NCI-H2196 treated with DMSO at 0.1 percent for 48 hours (cell line): ENCODE data around the gene SYTL2.

Experiments used
- DNase-seq: peaks from one replicate; lab custom pipeline; 2025; ENCODE audit not compliant: unreplicated experiment; lab: John Stamatoyannopoulos, UW

SYTL2 gene

DNA sequence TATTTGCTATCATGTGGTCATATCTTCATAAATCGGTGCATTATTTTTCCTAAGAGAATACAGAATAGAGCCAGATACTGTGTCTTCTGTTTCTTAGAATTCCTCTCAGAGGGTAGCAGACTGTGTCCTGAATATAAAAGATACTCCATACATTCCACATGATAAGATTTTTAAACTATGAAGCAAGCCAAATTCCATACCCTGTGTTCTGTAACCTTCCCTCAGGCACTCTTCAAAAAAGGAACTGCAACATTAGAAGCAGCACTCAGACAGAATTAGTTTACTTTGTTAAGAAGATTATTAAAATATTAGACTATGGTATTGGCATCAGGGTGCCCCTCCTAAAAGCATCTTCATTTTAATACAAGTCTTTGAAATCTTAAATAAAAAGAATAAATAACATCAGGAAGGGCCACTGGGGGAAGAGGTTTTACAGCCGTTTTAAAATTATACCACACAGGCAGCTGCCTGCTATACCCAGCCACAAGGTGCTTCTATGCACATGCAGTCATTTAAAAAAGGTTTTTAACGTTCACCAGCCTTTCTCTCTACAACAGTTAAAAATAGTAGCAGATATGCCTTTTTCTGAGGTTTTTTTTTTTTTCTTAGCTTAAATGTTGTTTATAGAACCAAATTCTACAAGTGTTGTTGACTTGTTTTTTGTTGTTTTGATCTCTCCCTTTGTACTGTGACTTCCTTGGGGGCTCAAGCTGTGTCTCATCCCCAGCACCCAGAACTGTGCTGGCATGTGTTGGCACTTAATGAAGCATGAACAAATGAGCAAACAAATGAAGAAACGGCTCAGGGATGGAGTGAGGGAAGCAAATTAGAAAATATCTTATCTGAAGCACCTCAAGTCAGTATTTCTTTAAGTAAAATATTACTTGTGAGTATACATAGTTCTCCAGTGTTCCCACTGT is 70.2 kb downstream of the SYTL2 start:
- no peak for DNase-seq

DNA sequence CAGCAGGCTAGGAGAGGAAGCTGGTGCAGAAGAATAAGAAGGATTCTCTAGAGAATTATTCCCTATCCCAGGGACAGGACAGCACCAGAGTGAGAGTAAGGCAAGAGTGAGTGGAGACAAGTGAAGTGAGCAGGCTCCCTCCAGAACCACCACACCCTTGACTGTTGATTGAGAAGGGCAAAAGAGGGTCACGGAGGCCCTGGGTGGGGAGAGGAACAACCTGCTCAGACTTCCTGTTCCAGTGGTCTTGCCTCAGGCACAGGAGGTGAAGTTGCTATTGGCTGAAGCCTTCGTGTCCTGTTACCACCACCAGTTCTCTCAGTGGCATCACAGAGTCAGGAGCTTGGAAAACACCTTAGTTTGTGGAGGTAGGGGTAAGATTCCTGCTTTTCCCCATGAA is 73.2 kb downstream of the SYTL2 start:
- DNase-seq, result no peak

DNA sequence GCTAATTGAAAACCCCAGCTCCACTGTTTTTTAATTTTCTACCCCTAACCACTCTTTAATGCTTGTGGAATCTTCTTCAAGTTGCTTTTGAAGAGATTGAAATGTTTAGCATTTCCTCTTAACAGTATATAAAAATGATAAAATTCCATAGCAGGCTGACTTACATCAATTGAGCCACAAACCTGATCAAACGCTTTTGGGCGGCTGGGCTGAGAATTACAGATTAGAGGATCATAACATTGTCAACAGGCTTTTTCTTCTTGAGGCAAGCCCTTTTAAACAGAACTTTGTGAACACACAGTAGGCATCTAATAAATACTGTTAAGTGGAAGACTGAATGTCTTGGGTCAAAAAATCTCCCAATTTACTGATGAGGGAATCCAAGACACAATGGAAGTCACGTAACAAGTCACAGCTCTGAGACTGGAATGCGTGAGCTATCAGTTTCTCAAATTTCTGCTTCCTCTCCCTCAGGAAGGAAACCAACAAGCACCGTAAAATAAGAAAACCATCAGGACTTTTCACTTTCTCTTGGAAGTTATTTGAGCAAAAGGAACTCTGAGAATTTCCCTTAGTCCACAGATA is 75.0 kb downstream of the SYTL2 start:
- DNase-seq, result no peak

DNA sequence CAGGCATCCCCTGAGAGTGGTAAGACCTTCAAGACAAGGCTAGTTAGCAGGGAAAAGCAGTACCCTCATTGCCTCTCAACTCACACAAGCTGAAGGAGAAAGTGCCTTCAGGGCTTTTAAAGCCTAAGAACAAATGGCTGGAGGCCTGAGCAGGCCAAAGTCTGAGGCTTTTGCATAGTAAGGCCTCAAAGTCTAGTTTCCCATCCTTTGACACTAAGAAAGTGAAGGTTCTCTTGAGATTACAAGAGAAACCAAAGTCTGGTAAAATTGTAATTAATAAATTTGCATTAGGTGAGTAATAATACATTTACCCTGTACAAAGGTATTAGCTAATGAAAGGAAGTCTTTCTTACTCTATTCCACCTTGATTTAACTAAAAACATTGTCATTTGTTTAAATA is 78.0 kb downstream of the SYTL2 start:
- DNase-seq, result no peak

DNA sequence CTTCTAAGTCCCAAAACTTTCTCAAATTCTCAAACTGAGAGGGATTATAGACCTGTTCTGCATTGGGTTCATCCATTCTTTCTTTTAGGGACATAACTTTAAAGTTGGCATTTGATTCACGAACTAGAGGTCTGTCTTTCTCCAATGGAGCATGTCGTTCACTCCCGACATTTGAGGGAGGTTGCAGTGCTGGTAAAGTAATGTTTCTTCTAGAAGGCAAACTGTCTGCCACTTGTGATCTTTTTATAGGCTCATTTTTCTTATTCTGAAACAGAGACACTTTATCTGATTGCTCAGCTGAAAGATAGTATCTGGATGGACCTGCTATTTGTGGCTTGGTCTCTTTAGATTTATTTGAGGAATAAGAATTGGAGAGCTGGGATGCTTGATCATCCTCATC is 84.6 kb downstream of the SYTL2 start:
- DNase-seq, result no peak

DNA sequence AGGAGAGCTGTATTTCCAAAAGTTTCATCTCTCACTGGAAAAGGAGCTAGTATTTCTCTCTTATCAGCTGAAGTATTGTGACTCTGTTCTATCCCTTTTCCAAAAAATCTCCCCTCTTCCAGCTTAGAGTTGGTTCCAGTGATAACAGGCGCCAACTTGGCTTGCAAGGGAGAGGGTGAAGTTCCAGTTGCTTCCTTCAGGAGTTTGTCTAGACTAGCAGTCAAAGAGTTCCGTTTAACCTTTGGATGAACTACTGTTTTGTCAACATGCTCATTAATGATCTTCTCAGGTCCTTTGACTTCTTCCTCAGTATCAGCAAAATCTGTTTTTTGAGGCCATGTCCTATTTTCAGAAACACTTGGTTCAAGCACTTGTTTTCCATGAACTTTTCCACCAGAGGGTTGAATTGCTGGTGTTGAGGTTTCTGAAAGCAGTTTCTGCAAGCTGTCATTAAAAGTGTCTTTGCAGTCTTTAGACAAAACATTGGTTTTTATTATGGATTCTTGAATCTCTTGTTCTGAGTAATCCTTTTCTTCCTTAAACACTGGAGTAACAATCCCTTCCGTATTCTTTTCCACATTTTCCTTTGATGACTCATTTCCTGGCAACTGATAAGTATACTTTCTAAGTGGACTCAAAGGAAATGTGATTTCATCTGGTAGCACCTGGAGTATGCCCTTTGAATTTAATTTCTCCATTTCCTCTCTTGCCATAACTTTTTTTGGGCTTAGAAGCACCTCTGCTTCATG is 85.3 kb downstream of the SYTL2 start:
- no peak for DNase-seq

DNA sequence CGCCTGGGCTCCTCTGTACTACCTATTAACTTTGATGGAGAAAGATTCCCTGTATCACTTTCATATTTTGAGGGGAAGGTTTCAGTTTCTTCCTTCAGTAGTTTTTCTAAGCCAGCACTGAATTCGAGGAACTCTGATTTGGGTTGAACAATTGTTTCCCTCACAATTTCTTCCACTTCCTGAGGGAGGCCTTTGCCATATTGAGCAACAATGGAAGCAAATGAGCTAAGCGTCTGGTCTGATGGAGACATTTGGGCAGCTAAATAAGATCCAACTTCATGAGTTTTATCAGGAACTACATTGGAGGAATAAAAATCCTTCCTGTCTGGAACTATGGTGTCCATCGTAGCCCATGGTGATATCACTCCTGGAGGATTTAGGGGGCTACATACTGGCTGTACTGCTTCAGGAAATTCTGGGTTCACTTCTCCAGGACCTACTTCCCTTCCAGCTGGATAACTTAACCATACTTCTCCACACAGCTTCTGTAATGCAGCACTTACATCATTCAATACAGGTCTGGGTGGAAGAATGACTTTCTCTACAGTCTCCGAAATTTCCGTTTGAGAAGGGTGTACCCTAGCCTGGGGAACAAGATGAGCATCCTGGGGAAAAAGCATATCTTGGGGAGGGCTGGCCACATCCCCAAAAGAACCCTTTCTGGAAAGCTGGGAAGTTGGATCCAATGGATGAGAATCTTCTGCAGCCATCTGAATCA is 86.0 kb downstream of the SYTL2 start:
- no peak for DNase-seq

DNA sequence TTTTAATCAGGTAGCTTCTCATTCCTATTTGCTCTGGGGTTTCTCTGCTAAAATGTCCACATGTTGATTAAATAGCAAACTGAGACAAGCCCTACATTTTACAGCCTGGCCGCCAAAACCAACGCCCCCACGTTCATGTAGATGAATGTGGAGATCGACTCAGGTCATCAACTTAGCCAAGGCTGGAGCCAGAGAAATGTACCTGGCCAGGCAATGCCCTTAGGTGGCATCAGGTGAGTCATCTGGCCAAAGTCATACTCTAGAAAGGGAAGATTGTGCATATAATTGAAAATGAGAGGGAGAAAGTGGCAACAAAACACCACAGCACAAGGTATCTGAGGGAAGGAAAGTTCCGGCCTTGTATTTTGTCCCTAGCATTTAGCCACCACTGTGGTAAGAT is 87.9 kb downstream of the SYTL2 start:
- DNase-seq, result no peak

DNA sequence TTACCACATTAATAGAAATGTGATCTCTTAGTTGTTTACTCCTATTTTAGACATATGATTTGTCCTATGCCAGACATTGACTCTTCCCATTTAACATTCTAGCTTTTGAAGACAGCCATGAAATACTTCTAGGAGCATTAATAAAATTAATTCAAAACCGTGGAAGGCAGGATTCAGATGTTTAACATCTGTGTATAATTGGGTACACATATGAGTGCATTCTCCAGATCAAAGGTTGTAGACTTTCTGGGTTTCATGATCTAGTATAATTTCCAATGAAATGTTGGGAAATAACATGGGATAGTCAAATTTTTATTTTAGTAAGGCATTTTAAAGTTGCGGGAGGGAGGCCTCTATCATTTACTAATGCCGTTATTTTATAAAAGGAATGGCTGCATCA is 89.8 kb downstream of the SYTL2 start:
- no peak for DNase-seq

DNA sequence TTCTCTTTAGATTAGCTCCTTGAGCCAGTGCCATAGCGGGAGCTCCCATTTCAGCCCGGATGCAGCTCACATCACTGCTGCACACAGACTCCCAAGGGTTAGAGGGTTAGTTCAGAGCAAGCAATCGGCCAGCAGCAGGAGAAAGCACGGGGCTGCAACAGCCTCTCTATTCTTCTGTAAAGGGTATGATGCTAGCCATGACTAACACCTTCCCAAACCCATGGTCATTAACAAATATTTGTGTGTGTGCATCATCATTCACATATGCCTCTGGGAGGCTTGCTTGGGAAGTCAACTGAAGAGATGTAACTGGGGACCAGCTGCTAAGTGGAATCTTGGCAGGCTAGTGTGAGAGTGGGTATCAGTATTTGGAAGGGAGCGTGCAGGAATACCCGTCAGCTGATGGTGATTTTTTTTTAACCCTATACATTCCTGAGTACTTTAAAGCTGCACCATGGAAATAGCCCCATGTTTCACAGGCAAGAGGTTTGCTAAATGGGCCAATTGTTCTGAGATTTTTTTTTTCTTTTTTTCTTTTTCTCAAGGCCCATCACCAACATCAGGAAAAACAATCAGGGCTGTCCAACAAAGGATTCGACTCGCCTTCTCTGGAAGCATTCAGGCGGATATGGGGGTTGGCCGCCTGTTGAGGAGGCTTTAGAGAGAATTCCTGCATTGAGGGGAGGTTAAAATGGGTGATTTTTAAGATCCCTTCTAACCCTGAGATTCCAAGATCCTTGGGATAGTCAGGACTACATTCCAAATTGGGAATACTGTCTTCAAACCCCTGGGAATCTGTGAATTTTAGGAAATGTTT is 91.7 kb downstream of the SYTL2 start:
- DNase-seq, result peak; percentile 59

DNA sequence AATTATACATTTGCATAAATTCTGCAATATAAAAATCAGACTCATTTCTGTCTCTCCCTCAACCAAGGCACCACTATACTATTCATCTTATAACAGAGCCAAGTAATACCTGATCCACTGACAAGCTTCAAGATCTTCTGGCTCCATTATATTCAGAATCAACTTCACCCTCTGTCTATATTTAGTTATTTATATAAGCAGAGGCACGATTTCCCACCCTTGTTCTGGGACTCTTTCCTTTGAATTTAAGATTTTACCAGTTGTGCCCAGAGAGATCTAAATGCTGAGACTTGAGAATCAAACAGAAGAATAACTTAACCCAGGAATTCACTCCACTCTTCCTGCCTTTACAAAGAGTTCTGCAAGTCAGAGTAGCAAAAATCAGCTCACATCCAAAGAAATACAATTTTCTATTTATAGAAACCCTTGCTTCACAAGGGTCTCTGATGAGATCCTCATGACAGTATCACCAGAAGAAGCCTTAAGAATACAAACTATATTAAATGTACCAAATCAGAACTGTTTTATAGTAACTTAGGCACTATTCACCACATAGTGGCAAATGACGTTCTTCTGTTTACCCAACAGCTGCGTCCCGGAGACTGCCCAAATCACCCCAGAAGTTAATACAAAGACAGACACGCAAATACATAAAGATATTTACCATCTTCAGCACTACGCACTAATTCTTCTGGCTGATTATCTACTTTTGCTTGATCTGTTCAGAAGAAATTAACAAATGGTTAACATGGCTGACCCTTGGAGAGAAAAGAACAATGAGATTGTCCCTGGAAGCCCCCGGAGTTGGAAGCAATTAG is 92.6 kb downstream of the SYTL2 start:
- DNase-seq, result no peak

DNA sequence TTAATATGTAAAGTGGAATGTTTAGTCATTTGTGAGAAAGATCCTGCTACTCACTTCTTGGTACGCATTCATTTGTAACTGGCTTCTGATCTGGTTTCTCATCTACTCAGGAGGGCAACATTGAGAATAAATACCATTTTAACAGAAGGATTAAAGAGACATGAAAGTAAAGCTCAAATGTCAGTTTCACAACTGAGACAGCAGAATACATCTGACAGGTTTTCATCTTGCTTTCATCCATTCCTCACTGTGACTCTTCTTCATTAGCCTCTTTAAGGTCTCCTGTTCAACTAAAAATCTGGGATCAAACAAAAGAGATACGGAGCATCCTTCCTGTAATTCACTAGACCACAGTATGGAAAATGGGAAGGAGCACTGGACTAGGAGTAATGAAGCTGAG is 93.5 kb downstream of the SYTL2 start:
- DNase-seq, result no peak

DNA sequence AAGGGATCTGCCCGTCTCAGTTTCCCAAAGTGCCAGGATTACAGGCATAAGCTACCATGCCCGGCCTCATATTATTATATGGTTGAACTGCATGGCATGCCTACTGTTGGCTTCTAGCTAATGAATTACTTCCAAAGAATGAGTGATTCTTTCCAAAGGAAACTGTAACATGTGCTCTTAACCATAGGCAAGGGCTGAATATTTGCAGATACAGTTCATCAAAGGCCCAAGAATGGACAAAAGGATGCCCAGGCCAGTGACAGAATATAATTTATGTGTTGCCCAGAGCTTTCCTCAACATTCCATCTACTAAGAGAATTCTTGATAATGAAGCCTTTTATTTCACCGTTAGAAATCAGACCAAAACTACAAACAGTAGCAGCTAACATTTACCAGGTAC is 98.0 kb downstream of the SYTL2 start:
- no peak for DNase-seq

DNA sequence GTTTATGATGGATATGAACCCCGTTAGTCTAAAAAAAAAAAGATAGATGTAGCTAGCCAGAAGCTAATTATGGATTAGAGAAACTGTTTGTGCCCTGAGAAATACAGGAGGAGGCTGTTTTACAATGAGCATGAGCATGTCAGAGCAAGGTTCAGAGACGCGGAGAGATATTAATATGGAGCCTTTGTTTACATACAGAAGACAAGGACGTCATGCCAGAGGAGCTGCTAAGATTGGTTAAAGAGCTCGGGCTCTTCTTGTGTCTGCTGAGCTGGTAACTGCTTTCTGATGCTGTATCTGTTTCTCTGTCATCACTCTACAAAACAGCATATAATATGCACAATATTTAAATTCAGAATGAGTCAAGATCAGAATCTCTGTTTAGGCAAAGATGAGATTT is 100.0 kb downstream of the SYTL2 start:
- DNase-seq, result no peak

DNA sequence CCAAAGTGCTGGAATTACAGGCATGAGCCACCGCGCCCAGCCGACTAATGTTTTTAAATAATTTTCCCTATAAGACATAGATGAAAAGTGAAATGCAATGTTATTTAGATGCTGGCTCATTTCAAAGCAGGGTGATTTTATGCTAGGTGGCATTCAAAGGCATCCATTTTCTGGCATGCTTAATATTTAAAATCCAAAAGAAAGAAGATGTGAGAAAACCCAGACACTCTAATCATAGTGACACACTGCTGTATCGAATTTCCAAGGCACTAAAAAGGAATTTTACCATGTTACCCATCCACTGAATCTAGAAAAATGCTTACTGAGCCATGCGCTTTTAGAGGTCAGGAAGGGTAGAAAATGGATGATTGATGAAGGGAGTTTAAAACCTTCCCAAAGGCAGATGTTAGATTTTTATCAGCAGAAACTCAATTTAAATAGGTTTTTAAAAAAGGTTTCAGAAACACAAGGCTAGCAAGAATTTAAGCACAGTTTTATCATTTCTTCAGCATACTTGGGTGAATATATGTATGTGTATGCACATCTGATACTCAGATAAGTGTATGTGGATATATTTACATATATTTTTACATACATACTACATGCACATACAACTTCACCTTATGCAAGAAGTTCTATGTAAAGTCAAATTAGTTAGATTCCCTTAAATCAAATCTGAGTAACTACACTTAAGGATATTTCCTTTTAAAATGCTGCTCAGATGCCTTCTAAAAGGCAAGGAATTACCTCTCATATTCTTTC is 100.8 kb downstream of the SYTL2 start:
- DNase-seq, result no peak

DNA sequence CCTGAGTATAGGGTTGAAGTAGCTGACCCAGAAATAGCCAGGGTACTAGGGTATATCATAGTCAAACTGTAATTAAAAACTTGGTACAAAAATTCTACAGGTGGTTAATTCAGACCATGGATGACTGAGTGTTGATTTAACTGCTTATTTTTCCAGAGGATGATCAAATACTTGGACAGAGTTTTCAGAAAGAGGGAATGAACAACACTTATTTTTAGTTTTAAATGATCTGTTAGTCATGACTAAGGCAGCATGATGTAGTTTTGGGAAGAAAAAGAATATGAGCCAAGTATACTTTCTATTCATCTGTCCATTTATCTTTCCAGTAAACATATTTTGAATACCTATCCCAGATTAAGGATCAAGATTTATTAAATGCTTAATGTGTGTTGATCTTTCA is 105.1 kb downstream of the SYTL2 start:
- DNase-seq, result no peak

DNA sequence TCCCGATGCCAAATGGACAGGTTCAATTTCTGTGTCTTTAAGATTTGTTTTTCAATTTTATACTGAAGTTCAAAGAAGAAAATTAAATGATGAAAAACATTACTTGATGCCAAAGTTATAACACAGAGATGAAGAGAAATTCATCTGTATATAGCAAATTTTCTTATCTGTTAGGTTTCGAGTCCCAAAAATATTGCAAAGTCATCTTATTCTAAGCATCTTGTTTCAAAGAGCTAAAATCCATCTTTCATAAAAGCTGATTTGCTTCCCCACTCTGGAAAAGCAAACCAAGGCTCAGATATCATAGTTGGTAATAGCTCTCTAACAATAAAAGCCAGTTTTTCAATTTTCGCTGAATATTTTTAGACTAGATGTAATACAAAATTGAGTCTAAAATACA is 106.0 kb downstream of the SYTL2 start:
- no peak for DNase-seq

DNA sequence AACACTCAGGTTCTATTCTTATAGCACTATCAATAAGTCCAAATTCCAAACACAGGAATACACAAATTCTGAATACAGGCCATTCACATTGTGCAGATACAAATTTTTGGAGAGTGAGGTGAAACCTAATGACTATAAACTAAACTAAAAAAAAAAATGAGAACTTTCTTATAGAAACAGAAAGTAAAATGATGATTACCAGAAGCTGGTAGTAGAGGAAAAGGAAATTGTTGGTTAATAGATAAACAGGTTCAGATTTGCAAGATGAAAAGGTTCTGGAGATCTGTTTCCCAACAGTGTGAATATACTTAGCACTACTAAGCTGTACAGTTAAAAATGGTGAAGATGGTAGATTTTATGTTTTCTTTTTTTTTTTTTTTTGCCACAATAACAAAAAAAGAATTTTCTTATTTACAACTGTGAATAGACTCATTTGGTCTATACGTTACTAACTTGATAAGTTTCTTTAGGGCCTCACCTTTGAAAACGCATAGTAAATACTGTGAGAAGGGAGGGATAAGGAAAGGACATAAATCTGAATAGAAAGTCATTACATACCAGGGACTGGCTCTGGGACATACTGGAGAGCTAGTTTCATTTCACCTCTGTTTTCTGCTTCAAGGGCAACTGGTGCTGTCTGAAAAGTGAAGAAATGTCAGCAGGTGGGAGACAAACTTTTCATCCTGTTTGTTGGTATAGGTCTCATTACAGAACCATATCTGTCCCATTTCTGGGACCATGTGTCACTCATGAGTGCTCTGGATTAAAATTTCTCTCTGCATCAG is 110.8 kb downstream of the SYTL2 start:
- no peak for DNase-seq
